GM12891 (cell line): ENCODE measurements around the gene KRTAP3-2. TPM values are rescaled to one million over a fixed set of nuclear protein-coding genes. Genes with fewer than 3 reads are reported as not detected.
A peak's percentile ranks its signal among the peaks of the same experiment; 100 is the strongest.
"Not testable (repeated sequence)": the region's sequence is repeated elsewhere in the genome, so short reads cannot be mapped to it uniquely, and the experiment has no call there.

Source experiments
- DNase-seq: peaks from one replicate; pipeline ENCODE4 v3.0.0; 2011; ENCODE audit warnings: low spot score; ENCODE audit not compliant: insufficient read length
- FAIRE-seq: peaks from 2 replicates; lab custom pipeline; 2011; peaks lifted over from hg19 to GRCh38; lab: Jason Lieb, UNC
- PAX5 ChIP-seq: IDR thresholded peaks from 2 replicates; pipeline ENCODE4 v1.6.1; 2011; ENCODE audit warnings: low read length, moderate library complexity, mild to moderate bottlenecking; ENCODE audit not compliant: insufficient read depth, severe bottlenecking
- POLR2A ChIP-seq: IDR thresholded peaks from 2 replicates; pipeline ENCODE4 v1.6.1; 2011; ENCODE audit warnings: low read depth, low read length, control low read depth
- POLR2AphosphoS5 ChIP-seq: IDR thresholded peaks from 2 replicates; pipeline ENCODE4 v1.6.1; 2011; ENCODE audit warnings: low read depth, low read length, control low read depth
- POU2F2 ChIP-seq: IDR thresholded peaks from 2 replicates; pipeline ENCODE4 v1.6.1; 2011; ENCODE audit warnings: low read depth, mild to moderate bottlenecking, control low read depth, low read length, moderate library complexity
- SPI1 ChIP-seq: IDR thresholded peaks from 2 replicates; pipeline ENCODE4 v1.6.1; 2011; ENCODE audit warnings: low read depth, low read length, control low read depth
- TAF1 ChIP-seq: IDR thresholded peaks from 2 replicates; pipeline ENCODE4 v1.6.1; 2011; ENCODE audit warnings: low read depth, low read length, control low read depth
- polyA plus RNA-seq: library from polyadenylated mRNA; unstranded; fragments of >200 nt; gene quantifications from one replicate; pipeline ENCODE4 v1.2.1, GENCODE V29; 2012; ENCODE audit warnings: low read depth, missing spikeins, inconsistent platforms; ENCODE audit not compliant: missing spikeins

KRTAP3-2 gene
- not detected for polyA plus RNA-seq

DNA sequence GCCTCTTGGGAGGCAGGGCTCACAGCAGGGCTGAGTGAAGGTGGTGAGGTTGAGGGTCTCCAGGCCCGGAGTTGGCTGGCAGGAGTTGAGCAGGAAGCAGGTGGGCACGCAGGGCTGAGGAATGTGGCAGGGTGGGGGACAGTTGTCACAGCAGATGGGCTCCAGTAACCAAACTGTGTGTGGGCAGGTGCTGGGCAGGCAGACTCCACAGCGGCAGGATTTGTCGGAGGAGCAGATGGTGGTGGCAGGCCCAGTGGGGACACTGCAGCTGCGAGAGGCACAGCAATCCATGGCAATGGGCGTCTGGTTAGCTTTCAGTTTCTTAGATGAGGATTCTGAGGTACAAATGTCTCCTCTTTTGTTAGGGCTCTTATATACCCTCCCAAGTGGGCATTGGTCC lies at the start of gene KRTAP3-2:
Gene KRTAP3-2, minus strand, starts transcription at position 344 of the 400 bp plus-strand sequence. Its CDS starts 53 bp downstream, at position 291.
- FAIRE-seq = peak; percentile 43
- DNase-seq = not testable (repeated sequence)

DNA sequence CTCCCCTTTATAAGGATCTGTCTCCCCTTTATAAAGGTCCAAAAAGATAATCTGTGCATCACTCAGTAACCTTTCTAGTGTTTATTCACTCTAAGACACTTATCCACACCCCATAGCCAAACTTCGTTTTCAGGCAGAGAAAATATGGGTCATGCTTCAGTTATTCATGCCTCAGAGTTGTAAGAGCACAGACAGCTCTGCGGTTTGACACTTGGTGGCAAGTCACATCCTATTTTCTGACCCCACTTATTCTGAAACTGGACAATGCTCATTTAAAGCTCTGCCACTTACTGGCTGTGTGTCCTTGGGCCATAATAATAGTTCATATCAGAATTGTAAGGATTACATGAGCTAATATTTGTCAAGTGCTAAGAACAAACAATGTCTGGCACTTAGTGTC lies 49.4 kb upstream of the KRTAP3-2 start:
- FAIRE-seq (no peak), DNase-seq (no peak)
- no peak for TF ChIP-seq TAF1
- no peak for TF ChIP-seq POLR2A
- TF ChIP-seq PAX5 = no peak
- no peak for TF ChIP-seq POLR2AphosphoS5

DNA sequence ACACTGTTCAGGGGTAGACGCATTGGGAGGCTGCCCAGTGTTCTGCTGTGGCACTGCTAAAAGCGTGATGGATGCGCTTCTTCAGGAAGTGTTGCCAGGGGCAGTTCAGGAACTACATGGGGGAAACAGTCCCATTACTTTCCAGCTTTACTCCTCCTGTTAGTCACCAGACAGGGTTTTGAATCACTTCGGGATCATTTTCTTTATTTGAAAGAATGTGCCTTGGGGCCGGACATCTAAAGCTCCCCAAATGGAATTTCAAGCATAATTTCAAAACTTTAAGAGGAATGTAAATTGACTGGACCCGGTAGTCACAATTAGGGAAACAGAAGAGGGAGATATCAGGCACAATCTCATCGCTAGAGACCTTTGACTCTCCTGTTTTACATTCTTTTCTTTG lies 48.7 kb upstream of the KRTAP3-2 start:
- TF ChIP-seq POLR2A (no peak), TAF1 (no peak), SPI1 (no peak), POLR2AphosphoS5 (no peak)
- FAIRE-seq = no peak
- DNase-seq = no peak

DNA sequence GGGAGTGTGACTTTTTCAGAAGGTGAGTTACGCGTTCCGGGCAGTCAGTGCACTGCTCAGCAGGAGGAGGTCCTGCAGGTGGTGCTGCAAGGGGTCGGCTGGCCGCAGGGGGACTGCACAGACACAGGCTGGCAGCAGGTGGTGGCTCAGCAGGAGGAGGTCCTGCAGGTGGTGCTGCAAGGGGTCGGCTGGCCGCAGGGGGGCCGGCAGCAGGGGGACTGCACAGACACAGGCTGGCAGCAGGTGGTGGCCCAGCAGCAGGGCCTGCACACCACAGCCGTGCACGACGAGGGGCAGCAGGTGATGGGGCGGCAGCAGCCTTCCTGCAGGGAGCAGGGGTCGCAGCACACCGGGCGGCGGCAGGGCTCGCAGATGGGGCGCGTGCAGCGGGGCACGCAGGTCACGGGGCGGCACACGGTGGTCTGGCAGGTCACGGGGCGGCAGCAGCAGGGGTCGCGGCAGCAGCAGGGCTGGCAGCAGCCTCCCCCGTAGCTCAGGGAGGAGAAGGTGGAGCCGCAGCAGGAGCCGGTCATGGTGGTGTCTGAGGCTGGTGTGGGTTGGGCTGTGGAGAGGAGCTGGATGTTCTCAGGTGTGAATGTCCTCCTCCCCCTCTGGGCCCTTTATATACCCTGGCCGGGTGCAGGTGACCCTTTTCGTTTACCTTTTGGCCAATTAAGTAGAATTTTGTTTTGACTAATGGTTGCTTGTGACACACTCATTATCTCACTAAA lies 47.2 kb upstream of the KRTAP3-2 start, which contains the start of gene KRTAP2-1:
Gene KRTAP2-1, minus strand, starts transcription at position 582 of the 731 bp plus-strand sequence. Its CDS starts 49 bp downstream, at position 533.
- DNase-seq, FAIRE-seq: not testable (repeated sequence)

DNA sequence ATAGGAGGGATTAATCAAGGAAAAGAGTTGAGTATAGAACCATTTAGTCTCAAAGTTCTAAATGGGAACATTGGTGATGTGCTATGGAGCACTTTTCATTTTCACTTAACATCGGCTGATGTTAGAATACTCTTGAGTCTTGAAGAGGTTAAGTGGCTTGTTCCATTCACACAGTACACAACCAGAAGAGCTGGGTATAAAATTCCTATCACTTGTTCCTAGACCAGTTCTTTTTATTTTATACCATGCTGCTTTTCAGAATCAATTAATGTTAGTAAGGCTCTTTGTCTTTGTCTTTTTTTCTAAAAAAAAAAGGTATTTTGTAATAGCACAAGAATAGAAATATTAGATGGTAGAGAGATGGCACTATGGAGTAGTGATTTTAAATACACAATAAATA lies 43.2 kb upstream of the KRTAP3-2 start:
- DNase-seq (no peak), FAIRE-seq (no peak)
- TF ChIP-seq POLR2AphosphoS5 = no peak
- TF ChIP-seq PAX5 = no peak
- TF ChIP-seq POU2F2 = no peak
- no peak for TF ChIP-seq POLR2A
- no peak for TF ChIP-seq TAF1
- TF ChIP-seq SPI1 = no peak

DNA sequence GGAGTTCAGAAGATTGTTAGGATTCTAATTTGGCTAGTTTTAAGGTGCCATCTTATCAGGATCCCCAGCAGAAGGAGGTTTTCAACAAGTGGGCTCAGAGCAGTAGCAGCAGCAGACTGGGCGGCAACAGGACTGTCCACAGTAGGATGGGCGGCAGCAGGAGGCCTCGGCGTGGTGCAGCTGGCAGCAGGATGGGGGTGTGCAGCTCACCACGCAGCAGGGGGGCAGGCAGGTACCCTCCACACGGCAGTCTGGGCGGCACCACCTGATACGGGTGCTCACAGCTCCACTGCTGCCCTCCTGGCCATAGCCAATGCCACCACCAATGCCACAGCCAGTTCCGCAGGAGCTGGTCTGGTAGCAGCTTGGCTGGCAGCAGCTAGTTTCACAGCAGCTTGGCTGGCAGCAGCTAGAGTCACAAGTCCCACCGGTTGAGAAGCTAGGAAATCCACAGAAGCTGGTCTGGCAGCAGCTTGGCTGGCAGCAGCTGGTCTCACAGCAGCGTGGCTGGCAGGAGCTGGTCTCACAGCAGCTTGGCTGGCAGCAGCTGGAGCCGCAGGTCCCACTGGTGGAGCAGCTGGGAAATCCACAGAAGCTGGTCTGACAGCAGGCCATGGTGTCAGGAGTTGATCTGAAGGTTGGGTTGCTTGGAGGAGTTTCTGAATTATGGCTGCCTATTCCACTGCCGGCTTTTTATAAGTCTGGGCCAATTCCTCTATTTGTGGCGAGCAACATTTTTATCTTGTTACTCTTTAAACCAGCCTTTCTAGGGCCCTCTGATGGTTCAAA lies 41.3 kb upstream of the KRTAP3-2 start, which contains the start of gene KRTAP1-1:
Gene KRTAP1-1, minus strand, starts transcription at position 668 of the 789 bp plus-strand sequence. Its CDS starts 53 bp downstream, at position 615.
- FAIRE-seq, DNase-seq: not testable (repeated sequence)

DNA sequence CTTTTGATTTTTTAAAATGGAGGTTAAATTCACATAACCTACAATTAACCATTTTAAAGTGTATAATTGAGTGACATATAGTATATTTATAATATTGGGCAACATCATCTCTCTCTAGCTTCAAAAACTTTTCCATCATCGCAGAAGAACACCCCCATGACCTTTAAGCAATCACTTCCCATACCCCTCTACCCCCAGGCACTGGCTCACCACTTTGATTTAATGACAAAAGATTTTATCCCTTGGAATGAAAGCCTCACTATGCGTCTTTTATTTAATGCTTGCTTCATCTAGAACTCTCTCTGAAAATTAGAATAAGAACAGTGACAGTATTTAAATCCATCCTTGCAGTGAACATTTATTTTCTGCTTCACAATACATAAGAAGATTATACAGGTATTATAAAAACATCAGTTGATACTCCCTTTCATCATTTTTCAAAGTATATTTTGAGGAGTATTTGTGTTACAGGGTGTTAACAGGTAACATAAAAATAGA lies 38.2 kb upstream of the KRTAP3-2 start:
- FAIRE-seq = no peak
- no peak for DNase-seq
- TF ChIP-seq PAX5 = no peak
- TF ChIP-seq POLR2AphosphoS5 = no peak
- no peak for TF ChIP-seq POU2F2
- no peak for TF ChIP-seq POLR2A
- no peak for TF ChIP-seq TAF1
- no peak for TF ChIP-seq SPI1

DNA sequence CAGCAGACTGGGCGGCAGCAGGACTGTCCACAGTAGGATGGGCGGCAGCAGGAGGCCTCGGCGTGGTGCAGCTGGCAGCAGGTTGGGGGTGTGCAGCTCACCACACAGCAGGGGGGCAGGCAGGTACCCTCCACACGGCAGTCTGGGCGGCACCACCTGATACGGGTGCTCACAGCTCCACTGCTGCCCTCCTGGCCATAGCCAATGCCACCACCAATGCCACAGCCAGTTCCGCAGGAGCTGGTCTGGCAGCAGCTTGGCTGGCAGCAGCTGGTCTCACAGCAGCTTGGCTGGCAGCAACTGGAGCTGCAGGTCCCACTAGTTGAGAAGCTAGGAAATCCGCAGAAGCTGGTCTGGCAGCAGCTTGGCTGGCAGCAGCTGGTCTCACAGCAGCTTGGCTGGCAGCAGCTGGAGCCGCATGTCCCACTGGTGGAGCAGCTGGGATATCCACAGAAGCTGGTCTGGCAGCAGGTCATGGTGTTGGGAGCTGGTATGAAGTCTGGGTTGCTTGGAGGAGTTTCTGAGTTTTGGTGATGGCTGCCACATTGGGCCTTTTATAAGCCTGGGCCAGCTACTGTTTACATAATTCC lies 34.7 kb upstream of the KRTAP3-2 start, which contains the start of gene KRTAP1-3:
Gene KRTAP1-3, minus strand, starts transcription at position 529 of the 590 bp plus-strand sequence. Its CDS starts 53 bp downstream, at position 476.
- DNase-seq, FAIRE-seq: not testable (repeated sequence)

DNA sequence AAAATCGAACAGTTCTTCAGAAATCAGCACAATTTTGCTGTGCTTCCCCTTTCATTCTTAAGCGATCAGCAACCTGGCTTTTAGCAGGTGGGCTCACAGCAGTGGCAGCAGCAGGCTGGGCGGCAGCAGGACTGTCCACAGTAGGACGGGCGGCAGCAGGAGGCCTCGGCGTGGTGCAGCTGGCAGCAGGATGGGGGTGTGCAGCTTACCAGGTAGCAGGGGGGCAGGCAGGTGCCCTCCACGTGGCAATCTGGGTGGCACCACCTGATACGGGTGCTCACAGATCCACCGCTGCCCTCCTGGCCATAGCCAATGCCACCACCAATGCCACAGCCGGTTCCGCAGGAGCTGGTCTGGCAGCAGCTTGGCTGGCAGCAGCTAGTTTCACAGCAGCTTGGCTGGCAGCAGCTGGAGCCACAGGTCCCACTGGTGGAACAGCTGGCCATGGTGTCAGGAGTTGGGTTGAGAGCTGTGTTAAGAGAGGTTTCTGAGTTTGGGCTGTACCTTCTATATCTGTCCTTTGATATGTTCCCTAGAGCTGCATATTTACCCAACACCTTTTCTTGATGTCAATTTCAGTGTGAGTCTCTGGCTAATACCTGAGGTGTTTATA lies 30.0 kb upstream of the KRTAP3-2 start, which contains the start of gene KRTAP1-4:
Gene KRTAP1-4, minus strand, starts transcription at position 563 of the 613 bp plus-strand sequence. Its CDS starts 117 bp downstream, at position 446.
- FAIRE-seq (no peak), DNase-seq (no peak)
- no peak for TF ChIP-seq TAF1

DNA sequence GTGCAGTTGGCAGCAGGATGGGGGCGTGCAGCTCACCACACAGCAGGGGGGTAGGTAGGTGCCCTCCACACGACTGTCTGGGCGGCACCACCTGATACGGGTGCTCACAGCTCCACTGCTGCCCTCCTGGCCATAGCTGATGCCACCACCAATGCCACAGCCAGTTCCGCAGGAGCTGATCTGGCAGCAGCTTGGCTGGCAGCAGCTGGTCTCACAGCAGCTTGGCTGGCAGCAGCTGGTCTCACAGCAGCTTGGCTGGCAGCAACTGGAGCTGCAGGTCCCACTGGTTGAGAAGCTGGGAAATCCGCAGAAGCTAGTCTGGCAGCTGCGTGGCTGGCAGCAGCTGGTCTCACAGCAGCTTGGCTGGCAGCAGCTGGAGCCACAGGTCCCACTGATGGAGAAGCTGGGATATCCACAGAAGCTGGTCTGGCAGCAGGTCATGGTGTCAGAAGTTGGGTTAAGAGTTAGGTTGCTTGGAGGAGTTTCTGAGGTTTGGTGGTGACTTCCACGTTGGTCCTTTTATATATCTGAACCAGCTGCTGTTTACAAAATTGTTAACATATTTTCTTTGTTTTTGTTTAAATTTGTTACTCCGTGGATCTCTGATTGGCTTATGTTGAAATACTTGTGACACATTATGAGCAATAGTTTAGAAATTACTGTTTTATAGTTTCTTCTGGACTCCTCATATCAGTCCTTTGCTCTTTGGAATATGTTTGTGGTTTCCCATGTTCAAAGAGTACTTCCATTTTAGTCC lies 27.2 kb upstream of the KRTAP3-2 start, which contains the start of gene KRTAP1-5:
Gene KRTAP1-5, minus strand, starts transcription at position 494 of the 757 bp plus-strand sequence. Its CDS starts 53 bp downstream, at position 441.
- DNase-seq = no peak
- TF ChIP-seq POLR2A (no peak), SPI1 (no peak), TAF1 (no peak), POLR2AphosphoS5 (no peak), PAX5 (no peak), POU2F2 (no peak)
- FAIRE-seq = no peak
